GF-D8 (cell line): ENCODE measurements around the gene PRR14L.
"Not testable (repeated sequence)": the region's sequence is repeated elsewhere in the genome, so short reads cannot be mapped to it uniquely, and the experiment has no call there.

Experiments used
- DNase-seq: peaks from one replicate; lab custom pipeline; 2025; lab: John Stamatoyannopoulos, UW

The PRR14L gene

DNA sequence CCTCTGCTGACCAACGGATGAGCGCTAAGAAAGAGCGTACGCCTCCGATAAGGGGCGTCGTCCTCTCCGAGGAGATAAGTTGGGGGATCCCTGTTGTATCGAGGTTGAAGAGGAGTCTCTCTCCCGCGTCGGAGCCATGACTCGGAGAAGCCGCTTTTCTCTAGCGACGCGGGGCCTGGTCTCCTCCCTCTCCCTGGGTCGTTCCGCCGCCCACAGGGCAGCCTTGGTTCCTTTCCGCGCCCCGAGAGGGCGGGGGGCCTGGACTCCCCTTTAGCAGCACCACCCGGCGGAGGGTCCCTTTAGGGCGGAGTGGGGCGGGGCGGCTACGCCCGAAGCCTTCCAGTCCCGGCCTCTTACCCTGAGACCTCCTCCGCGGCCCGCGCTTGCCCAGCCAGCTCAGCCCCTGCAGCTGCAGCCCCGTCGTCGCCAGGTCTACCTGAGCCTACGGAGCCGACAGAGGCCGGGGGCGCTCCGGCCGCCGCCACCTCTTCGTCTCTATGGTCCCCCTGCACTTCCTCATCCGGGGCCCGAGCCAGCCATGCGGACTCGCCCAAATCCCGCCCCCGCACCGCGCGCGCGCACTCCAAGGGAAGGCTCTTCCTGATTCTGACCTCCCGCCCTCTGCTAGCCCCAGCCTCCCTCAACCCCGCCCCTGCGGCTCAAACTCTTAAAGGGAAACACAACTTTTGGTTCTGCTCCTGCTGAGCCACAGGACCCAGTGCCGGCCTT lies at the start of gene PRR14L:
Gene PRR14L (minus strand): TSS at position 497 of the 729 bp plus-strand sequence. CDS start 11,272 bp downstream, outside the sequence.
- peak; percentile 91 for DNase-seq

DNA sequence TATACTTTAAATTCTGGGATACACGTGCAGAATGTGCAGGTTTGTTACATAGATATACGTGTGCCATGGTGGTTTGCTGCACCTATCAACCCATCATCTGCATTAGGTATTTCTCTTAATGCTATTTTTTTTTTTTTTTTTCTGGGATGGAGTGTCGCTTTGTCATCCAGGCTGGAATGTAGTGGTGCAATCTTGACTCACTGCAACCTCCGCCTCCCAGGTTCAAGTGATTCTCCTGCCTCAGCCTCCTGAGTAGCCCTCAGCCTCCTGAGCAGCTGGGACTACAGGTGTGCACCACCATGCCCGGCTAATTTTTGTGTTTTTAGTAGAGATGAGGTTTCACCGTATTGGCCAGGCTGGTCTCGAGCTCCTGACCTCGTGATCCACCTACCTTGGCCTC lies 49.4 kb upstream of the PRR14L start:
- DNase-seq: not testable (repeated sequence)

DNA sequence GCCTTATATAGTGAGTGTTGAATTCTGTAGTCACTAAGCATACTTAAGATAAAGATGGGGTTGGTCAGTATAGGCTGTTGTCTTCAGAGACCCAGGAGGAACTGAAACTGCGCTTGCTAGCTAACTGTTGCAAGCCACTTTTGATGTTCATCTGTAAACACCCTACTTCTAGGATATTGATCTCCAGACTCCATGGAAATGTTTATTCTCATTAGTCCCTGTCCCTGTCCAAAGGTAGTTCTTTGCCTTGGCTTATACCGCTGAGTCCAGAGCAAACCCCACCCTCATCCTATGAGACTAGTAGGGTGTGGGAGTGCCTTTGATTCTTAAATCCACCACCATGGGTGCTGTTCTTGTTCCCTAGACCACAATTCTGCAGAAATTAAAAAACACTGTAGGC lies 40.3 kb upstream of the PRR14L start:
- DNase-seq: no peak

DNA sequence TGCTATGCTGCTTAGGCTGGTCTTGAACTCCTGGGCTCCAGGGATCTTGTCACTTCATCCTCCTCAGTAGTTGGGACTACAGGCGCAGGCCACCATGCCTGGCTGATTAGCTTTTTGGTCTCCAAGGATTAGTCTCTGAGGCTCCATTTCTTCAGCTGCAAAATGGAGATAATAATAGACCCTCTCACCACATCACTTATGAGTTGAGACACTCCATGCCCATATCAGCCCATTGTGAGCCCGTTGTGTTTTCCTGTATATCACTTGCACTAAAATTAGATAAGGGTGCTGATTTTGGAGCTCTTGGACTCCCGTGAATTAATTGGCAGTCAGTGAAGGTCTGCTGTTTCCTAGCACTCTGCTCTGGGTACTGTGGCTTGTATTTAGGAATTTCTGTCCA lies 39.9 kb upstream of the PRR14L start:
- DNase-seq: no peak

DNA sequence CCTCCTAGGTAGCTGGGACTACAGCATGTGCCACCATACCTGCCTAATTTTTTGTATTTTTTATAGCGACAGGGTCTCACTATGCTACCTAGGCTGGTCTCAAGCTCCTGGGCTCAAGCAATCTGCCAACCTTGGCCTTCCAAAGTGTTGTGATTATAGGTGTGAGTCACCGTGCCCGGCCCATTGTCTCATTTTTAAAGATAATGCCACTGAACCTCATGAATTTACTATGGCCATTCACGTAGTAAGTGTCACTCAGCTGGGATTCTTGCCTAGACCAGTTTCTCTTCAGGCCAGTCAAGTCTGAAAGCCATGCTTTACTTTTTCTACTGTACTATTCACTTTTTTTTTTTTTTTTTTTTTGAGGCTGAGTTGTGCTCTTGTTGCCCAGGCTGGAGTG lies 26.3 kb upstream of the PRR14L start:
- DNase-seq: no peak

DNA sequence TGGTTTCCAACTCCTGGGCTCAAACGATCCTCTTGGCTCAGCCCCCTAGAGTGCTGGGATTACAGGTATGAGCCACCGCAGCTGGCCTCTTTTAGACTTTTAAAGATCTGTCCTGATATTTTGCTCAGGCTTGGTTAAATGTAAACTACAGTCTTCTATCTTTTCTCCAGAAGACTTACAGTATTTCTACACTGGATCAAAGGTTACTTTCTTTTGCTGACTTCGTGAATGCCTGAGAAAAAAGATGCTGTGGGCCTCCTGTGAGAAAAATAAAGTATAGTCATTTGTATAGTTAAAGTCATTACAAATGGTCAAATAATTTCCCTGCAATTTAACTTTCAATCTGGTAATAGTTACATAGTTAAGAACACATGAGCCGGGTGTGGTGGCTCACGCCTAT lies 23.5 kb upstream of the PRR14L start:
- DNase-seq: no peak

DNA sequence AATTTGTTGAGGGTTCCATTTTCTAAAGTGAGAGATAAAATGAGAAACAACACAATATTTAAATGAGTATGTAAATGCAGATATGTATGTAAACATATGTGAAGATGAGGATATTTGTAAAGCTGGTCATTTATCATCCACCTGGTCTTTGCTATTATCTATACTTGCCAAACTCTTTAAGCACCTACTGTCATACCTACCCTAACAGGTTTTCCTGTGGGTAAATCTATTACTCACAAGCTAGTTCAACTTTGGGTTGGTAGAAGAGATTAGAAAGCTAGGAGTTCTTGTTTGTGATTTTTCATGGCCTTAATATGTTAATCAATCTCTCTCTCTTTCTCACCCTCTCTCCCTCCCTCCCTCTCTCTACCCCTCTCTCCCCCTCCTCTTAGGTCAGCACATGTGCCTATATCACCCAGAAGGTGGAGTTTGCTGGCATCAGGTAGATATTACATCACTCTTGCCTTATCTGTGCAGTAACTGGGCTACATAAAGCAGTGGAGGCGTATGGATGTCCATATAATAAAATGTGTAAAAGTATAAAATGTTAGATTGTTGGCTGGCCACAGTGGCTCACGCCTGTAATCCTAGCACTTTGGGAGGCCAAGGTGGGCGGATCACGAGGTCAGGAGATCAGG lies 18.6 kb upstream of the PRR14L start:
- no peak for DNase-seq

DNA sequence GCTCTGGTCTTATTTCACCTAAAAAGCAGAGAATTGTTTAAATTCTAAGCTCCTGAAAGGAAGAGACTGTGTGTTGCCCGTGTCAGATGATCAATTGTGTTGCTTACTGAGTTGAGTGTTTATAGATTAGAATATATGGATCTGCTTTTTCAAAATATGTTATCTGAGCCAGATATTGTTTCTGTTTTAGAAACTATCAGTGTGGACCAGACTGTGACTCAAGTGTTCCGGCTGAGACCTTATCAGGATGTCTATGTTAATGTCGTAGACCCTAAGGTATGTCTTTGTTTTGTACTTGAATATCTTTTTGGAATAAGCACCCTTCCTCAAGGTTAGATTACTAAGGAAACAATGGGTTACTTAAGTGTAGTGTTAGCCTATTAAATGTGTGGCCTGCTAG lies 14.9 kb upstream of the PRR14L start:
- DNase-seq: no peak

DNA sequence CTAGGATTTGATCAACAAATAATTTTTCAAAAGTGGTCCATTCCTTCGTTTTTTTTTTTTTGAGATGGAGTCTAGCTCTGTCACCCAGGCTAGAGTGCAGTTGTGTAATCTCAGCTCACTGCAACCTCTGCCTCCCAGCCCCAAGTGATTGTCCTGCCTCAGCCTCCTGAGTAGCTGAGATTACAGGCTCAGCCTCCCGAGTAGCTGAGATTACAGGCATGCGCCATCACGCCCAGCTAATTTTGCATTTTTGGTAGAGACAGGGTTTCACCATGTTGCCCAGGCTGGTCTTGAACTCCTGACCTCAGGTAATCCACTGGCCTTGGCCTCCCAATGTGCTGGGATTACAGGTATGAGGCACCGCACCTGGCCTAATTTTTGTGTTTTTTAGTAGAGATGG lies 8.9 kb upstream of the PRR14L start:
- DNase-seq: not testable (repeated sequence)

DNA sequence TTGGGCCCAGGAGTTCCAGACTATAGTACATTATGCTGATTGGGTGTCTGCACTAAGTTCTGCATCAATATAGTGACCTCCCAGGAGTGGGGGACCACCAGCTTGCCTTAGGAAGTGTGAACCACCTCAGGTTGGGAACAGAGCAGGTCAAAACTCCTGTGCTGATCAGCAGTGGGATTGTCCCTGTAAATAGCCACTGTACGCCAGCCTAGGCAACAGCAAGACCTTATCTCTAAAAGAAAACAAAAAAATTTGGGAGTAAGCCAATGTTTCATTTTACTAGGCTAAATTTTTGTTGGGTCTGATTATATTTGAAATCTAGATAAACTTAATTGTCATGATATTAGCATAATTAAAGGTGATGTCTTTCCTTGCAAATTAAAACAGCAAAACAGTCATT lies 7.3 kb upstream of the PRR14L start:
- DNase-seq: no peak

DNA sequence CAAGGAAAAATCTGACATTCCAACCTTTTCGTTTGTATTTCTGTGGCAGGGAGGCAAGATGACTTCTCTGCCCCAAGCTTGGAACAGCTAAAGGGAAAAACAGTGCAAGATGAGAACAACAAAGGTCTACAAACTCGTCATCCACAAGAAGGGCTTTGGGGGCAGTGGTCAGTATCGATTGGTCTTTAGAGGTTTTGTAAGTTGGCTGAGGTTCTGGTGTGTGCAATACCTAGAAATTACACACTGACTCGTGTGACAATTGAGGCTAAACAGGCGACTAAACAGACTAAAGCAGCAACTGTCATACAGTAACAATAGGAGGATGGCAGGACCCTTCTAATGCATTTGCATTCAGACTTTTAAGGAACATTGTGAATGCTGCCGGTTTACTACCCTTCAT lies 4.9 kb upstream of the PRR14L start:
- DNase-seq: no peak

DNA sequence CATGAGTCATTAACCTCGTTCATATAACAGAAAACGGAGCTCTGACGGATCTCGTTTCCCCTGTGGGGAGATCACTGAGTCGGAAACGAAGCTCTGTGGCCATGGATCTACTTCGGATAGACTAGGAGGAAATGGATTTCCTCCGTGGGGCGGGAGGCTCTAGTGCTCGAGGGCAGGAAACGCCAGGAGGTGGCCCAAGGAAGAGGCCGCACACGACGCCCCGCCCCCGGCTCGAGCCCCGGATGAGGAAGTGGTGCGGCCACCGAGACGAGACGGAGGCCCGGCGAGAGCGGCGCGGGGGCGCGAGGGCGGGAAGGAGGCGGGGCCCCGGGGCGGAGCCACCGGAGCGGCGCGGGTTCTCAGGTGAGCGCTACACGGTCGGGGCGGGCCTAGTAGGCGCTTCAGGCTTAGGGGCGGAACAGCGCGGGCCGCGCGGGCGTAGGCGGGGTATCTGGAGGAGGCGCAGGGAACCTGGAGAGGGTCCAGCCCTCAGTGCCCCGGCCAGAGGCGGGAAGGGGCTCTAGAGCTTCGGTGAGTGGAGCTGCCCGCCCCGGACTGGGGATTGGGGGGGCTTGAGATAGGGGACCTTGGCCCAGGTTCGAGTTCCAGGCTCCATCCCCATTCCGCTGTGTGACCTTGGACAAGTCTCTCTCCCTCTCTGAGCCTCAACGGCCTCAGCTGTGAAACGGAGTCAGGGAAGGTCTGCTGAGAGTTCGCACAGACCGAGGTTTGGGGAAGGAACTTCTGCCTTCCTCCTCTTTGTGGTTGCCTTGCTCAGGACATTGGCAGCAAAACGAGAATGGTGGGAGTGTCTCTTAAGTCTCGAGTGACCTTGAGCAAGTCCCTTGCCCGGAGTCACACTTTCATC lies 3.9 kb upstream of the PRR14L start, which contains the start of gene DEPDC5:
Gene DEPDC5 (plus strand): TSS at position 386 of the 868 bp plus-strand sequence. CDS start 903 bp downstream, outside the sequence.
- peak; percentile 93 for DNase-seq

DNA sequence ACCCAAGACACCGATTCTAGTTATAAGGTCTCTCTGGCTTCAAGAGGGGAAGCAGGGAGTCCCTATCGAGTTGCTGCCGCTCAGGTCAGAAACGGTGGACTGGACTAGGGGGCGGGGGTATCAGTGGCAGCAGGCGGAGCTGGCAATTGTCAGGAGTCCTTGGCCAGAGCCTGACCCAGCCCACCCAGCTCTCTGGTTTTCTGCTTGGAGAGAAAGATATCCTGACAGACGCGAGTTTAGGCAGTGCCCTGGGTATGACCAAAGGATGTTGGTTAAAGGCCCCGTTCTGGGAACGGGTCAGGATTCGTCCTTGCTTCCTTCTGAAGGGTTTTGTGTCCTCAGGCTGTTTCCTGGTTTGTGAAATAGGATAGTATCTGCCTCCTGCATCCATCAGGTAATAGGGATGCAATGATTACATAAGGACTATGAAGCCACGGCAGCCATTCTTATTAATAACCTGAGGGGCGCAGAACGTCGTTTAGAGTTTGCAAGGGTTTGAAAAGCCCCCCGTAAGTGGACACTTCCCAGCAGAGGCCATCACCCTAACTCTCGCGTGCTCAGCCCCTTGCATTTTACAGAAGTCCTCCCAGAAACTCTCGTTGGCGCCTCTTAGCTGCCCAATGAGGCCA lies 3.2 kb upstream of the PRR14L start:
- peak; percentile 67 for DNase-seq

DNA sequence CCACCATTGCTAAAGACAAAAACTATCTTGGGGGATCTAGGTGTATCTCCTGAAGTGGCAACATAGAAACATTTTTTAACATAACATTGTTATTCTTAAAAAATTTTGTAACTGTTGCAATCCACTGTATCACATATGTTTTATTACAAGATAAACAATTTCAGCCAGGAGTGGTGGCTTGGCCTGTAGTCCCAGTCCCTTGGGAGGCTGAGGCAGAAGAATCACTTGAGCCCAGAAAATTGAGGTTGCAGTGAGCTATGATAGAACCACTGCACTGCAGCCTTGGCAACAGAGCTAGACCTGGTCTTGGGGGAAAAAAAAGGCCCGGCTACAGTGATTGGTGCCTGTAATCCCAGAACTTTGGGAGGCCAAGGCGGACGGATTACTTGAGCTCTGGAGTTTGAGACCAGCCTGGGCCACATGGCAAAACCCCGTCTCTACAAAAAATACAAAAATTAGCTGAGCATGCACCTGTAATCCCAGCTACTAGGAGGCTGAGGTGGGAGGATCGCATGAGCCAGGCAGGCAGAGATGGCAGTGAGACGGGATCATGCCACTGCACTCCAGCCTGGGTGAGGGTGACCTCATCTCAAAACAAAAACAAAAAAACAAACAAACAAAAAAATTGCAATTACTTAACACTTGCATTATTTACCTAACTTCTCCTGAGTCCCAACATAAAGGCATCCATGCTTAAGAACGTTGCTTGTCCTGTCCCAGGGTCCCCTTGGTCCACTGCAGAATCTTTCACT lies 2.3 kb upstream of the PRR14L start:
- DNase-seq: no peak

DNA sequence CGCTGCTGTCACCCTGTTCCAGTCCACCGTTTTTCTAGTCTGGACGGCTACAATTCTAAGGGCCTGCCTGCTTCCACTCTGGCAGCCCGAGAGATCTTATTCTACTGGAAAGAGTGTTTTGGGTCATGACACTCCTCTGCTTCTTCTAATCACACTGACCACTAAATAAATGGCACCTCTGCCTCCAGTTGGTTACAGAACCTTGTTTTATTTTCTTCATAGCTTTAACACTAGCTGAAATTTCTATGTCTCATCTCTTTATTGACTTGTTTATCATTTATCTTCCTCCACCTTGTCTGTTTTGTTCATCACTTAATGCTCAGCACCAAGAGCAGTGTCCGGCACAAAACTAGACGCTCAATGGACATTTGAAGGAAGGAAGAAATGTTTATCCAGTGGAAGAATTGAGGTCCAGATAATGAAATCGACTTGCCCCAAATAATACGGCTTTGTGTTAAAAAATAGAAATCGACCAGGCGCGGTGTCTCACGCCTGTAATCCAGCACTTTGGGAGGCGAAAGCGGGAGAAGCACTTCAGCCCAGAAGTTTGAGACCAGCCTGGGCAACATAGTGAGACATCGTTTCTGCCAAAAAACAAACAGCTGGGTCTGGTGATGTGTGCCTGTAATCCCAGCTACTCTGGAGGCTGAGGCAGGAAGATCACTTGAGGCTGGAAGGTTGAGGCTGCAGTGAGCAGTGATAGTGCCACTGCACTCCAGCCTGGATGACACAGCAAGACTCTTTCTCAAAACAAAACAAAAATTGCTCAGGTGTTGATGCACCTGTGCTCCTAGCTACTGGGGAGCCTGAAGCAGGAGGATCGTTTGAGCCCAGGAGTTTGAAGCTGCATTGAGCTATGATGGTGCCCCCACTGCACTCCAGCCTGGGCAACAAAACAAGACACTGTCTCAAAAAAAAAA lies 693 bp upstream of the PRR14L start:
- DNase-seq: no peak

DNA sequence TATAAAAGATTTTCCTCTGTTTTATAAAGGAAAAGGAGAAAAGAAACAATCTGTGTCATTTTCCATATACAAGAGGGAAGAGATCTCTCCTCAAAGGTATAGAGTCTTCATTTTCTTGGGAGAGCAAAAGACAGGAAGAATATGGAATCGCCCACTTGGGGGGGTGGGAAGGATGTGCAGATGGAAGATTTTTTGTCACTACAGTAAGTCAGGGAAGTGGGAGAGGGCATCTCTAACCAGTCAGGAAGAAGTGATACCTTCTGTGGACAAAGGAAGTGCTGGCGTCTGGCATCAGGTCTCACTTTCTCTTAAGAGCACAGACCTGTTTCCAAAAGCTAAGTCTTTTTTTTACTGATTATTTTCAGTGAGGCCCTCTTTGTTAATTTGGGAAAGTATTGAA lies 1.4 kb downstream of the PRR14L start:
- no peak for DNase-seq

DNA sequence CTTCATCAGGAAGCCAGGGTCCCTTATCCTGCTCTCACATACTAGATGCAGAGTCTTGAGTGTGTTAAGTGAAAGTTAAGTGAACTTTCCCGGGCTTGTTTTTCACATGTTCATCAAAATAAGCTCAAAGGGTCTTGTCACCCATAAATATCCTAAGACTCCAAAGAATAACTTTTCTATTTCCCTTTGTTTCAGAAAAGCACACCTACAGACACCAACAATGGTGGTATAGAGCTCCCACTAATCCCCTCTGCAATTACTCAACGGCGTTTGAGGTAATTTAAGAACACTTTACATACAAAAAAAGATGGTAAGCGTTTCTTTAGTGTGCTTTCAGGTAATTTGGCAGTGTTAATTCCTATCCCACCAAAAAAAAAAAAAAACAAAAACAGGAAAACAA lies 2.5 kb downstream of the PRR14L start:
- no peak for DNase-seq

DNA sequence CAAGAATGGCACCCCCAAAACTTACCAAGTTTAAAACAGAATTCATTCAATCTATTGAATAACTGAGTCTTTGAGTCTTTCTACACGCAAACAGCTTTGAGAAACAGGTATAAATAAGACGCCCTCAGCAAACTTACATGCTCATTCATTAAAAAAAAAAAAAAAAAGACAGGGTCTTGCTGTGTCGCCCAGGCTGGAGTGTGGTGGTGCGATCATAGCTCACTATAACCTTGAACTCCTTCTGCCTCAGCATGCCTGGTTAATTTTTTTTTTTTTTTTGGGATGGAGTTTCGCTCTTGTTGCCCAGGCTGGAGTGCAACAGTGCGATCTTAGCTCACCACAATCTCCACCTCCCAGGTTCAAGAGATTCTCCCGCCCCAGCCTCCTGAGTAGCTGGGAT lies 6.1 kb downstream of the PRR14L start:
- no peak for DNase-seq

DNA sequence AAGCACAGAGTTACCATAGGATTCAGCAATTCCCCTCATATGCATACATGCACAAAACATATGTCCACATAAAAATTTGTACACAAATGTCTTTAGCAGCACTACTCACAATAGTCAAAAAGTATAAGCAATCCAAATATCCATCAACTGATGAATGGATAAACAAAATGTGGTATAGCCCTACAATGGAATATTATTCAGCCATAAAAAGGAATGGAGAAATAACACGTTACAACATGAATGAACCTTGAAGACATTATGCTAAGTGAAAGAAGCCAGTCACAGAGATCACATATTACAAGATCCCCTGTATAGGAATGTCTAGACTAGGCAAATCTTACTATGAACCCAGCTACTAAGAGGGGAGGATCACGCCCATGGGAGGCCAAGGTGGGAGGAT lies 7.2 kb downstream of the PRR14L start:
- DNase-seq: no peak

DNA sequence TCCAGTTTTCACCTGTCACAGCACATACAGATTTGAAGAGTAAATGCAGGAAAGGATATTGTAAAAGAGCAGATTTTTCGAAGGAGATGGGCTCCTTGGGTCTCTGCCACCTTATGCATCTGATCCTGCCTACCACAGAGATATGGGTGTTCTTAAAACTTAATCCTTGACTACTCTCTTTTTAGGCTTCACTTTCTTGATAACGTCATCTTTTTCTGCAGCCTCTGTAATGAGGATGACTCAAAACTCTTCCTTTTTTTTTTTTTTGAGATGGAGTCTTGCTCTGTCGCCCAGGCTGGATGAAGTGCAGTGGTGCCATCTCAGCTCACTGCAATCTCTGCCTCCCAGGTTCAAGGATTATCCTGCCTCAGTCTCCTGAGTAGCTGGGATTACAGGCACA lies 7.8 kb downstream of the PRR14L start:
- DNase-seq: no peak
